Skeletal muscle satellite cell (primary cell): Measurements from ENCODE around the gene ZBTB40.

Experiments used
- H3K27me3 ChIP-seq: 2 replicates; pipeline ENCODE4 v1.7.0; 2013; ENCODE audit warnings: low read length; ENCODE audit not compliant: control insufficient read depth, insufficient read depth
- H3K36me3 ChIP-seq: 2 replicates; pipeline ENCODE4 v1.7.0; 2013; ENCODE audit warnings: mild to moderate bottlenecking, control low read depth, low read length; ENCODE audit not compliant: insufficient read depth
- H3K4me1 ChIP-seq: 2 replicates; pipeline ENCODE4 v1.7.0; 2013; ENCODE audit warnings: low read length; ENCODE audit not compliant: control insufficient read depth, insufficient read depth
- H3K4me2 ChIP-seq: 2 replicates; pipeline ENCODE4 v1.7.0; 2013; ENCODE audit warnings: mild to moderate bottlenecking, low read length
- H3K4me3 ChIP-seq: 2 replicates; pipeline ENCODE4 v1.7.0; 2013; ENCODE audit warnings: low read length
- H3K9ac ChIP-seq: 2 replicates; pipeline ENCODE4 v1.7.0; 2013; ENCODE audit warnings: mild to moderate bottlenecking, low read depth, low read length, moderate library complexity
- H3K9me3 ChIP-seq: replicated peaks from 2 replicates; pipeline ENCODE4 v1.7.0; 2013; ENCODE audit warnings: mild to moderate bottlenecking, control low read depth, low read length

The ZBTB40 gene

DNA sequence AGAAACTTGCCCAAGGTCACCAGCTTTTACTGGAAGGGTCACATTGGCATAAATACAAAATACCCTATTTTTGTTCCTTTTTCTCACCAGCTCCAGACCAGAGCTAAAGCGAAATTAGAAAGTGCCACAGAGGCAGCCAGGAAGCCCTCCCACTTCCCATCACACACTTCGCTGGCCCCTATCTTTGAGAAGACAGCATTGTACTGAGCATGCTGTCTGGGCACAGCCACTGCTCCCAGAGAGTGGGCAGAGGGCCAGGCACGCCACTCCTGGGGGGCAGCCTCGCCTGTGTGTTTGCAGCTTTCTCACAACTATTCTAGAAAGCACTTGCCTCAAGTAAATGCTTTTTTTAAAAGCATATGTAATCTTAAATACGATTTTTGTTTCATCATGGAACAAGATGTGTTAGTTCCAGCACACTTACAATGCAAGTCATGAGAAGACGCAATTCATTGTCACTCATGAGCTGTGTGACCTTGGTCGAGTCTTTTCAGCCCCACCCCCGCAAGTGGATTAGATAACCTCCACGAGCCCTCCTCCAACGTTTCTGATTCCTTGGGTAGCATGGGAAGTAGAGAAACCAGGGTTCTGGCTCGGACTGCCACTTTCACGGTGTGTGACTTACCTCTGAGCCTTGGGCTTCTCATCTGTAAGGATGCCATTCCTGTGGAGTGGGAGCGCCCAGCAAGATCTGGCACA lies 85.9 kb downstream of the ZBTB40 start:
- Histone ChIP-seq H3K27me3 (no peaks in the 10 kb centered on the region), H3K4me1 (no peaks in the 10 kb centered on the region), H3K9ac (no peak overlapping the region), H3K9me3 (no peaks in the 10 kb centered on the region), H3K36me3 (no peaks in the 10 kb centered on the region), H3K4me2 (no peak overlapping the region), H3K4me3 (no peak overlapping the region)

DNA sequence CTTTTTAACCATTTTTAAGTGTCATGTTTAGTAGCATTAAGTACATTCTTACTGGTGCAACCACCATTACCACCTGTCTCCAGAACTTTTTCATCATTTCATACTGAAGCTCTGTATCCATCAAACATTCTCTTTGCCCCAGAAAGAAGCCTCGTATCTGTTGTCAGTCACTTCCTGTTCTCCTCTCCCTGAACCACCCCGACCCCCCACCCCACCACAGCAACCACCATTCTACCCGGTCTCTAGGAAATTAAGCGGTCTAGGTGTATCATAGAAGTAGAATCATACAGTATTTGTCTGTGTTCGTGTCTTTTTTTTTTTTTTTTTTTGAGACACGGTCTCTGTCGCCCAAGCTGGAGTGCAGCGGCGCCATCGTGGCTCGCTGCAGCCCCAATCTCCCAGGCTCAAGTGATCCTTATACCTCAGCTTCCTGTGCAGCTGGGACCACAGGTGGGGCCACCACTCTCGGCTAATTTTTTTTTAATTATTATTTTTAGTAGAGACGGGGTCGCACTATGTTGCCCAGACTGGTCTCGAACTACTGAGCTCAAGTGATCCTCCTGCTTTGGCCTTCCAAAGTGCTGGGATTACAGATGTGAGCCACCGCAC lies 88.0 kb downstream of the ZBTB40 start:
- no peaks in the 10 kb centered on the region for H3K36me3 ChIP-seq
- H3K4me3 ChIP-seq = no peak overlapping the region
- H3K9me3 ChIP-seq = no peaks in the 10 kb centered on the region
- H3K4me2 ChIP-seq = no peak overlapping the region
- H3K27me3 ChIP-seq = peaks cover 8% of the 10 kb centered on the region
- no peaks in the 10 kb centered on the region for H3K4me1 ChIP-seq
- H3K9ac ChIP-seq = no peak overlapping the region

DNA sequence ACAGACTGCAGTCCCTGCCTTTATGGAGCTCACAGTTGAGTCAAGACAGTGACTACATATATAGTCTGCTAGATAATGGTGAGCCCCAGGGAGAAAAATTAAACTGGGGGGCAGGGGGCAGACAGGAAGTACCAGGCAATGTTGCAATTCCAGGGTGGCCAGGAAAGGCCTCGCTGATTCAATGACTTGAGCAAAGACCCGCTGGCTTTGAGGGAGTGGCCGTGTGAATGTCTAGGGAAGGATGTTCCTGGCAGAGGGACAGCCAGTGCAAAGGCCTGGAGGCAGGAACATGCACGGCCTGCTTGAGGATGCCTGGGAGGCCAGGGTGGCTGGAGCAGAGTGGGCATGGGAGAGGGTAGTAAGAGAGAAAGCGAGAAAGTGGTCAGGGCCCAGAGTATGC lies 88.7 kb downstream of the ZBTB40 start:
- H3K27me3 ChIP-seq = peaks cover 16% of the 10 kb centered on the region
- no peaks in the 10 kb centered on the region for H3K36me3 ChIP-seq
- H3K4me3 ChIP-seq = no peak overlapping the region
- H3K9me3 ChIP-seq = no peaks in the 10 kb centered on the region
- no peak overlapping the region for H3K9ac ChIP-seq
- no peak overlapping the region for H3K4me2 ChIP-seq
- no peaks in the 10 kb centered on the region for H3K4me1 ChIP-seq

DNA sequence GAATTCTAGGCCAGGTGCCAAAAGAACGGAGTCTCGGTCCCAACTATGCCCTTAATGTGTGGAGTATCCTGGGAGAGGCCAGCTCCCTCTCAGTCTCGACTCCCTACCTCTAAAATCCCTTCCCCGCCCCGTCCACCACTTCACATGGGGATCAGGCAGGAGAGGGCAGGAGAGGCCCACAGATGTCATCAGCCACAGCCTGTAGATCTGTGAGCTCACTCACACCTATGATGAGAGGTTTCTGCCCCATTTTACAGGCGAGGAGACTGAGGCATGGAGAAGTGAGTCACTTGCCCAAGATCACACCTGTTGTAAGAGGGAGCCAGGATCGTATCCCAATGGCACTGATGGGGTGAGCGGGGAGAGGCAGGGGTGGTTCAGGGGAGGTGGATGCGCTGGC lies 91.2 kb downstream of the ZBTB40 start:
- peaks cover 39% of the 10 kb centered on the region for H3K27me3 ChIP-seq
- H3K36me3 ChIP-seq = no peaks in the 10 kb centered on the region
- H3K4me3 ChIP-seq = no peak overlapping the region
- H3K9ac ChIP-seq = no peak overlapping the region
- H3K4me2 ChIP-seq = no peak overlapping the region
- no peaks in the 10 kb centered on the region for H3K9me3 ChIP-seq
- H3K4me1 ChIP-seq = no peaks in the 10 kb centered on the region

DNA sequence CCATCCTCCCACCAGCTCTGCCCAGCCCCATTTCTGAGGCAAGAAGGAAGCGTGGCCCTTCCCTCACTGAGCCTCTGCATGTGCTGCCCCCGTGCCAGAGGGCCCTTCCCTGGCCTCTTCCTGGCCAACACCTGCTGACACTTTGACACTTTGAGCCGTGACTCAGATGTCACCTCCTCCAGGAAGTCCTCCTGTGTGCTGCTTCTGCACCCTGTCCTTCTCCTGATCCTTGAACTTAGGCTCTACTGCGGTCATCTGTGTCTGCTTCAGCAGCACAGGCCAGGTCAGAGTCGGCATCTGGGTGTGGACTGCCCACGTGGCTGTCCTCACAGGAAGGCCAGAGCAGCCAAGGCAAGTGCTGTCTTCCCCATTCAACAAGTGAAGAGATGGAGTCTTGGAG lies 92.0 kb downstream of the ZBTB40 start:
- H3K9me3 ChIP-seq = no peaks in the 10 kb centered on the region
- H3K4me3 ChIP-seq = no peak overlapping the region
- peaks cover 44% of the 10 kb centered on the region for H3K27me3 ChIP-seq
- H3K4me1 ChIP-seq = no peaks in the 10 kb centered on the region
- no peaks in the 10 kb centered on the region for H3K36me3 ChIP-seq
- H3K4me2 ChIP-seq = no peak overlapping the region
- no peak overlapping the region for H3K9ac ChIP-seq

DNA sequence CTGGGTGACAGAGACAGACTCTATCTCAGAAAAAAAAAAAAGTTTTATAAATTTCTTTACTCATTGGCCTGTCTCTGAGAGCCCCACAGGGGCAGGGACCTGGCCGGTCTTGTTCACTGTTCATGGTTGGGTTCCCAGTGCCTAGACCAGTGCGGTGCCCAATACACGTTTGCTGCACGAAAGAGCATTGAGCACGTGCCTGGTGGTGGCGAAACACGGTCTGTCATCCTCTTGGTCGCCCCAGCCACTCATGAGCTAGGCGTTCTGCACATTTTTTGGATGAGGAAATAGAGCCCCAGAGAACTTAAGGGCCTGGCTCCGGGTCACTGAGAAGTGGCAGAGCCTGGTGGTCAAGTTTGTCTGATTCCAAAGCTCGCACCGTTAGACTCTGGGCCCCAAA lies 93.0 kb downstream of the ZBTB40 start:
- Histone ChIP-seq H3K36me3 (no peaks in the 10 kb centered on the region), H3K9me3 (no peaks in the 10 kb centered on the region), H3K4me2 (no peak overlapping the region), H3K4me3 (no peak overlapping the region), H3K27me3 (peaks cover 44% of the 10 kb centered on the region), H3K4me1 (no peaks in the 10 kb centered on the region), H3K9ac (no peak overlapping the region)

DNA sequence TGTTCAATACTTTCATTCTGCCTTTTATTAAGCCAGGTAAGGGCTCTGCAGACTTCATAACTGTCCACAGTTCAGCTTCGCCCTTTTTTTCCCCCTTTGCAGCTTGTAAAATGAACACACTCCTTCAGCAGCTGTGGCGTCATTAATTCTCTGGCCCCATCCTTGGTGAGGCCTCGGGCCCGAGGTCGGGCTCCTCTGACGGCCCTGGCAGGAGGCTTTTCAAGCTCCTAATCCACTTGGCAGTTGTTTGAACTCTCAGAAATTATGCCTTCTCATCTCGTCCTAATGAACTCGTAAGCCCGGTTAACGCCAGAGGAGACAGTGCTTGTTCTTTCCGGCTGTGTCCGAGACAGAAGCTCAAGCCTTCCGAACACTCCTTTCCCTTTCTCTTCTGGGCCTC lies 93.5 kb downstream of the ZBTB40 start:
- Histone ChIP-seq H3K27me3 (peaks cover 45% of the 10 kb centered on the region), H3K4me3 (no peak overlapping the region), H3K9ac (no peak overlapping the region), H3K9me3 (no peaks in the 10 kb centered on the region), H3K36me3 (no peaks in the 10 kb centered on the region), H3K4me2 (no peak overlapping the region), H3K4me1 (no peaks in the 10 kb centered on the region)

DNA sequence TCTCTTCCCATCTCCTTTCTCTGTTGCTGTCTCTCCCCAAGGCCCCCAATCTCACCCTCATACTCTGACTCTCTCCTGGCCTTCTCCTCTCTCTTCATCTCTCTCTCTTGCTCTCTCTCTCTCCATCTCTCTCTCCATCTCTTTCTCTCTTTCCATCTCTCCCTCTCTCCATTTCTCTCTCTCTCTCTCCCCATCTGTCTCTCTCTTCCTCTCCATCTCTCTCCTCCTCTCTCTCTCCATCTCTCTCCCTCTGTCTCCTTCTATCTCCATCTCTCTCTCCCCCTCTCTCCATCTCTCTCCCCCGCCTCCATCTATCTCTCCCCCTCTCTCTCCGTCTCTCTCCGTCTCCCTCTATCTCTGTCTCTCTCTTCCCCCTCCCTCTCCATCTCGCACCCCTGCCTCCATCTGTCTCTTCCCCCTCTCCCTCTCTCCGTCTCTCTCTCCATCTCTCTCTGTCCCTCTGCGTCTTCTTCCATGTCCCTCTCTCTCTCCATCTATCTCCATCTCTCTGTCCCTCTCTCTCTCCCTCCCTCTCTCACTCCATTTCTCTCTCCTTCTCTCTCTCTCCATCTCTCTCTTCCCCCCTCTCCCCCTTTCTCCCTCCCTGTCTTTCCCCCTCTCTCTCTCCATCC lies 95.7 kb downstream of the ZBTB40 start:
- no peaks in the 10 kb centered on the region for H3K4me1 ChIP-seq
- H3K4me2 ChIP-seq = no peak overlapping the region
- H3K36me3 ChIP-seq = no peaks in the 10 kb centered on the region
- H3K4me3 ChIP-seq = no peak overlapping the region
- peaks cover 66% of the 10 kb centered on the region for H3K27me3 ChIP-seq
- no peak overlapping the region for H3K9ac ChIP-seq
- H3K9me3 ChIP-seq = no peaks in the 10 kb centered on the region

DNA sequence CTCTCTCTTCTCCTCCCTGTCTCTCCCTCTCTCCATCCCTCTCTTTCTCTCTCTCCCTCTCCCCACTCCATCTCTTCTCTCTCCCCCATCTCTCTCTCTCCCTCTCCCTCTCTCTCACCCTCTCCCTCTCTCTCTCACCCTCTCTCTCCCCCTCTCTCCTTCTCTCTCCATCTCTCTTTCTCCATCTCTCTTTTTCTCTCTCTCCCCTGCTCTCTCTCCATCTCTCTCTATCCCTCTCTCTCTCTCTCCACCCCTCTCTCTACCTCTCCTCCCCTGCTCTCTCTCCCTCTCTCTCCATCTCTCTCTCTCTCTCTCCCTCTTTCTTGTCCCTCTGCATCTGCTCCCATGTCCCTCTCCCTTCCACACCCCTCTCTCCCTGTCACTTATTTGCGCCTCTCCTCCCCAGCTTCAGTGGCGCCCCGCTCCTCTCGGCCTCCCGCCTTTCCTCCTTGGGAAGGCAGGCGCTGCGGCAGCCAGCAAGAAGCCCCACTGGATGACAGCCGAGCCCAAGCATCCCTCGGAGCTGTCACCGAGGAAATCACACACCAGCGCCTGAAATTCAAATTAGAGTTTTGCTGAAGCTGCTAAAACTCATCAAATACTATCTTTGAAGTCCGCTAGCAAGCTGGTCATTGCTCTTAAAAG lies 96.3 kb downstream of the ZBTB40 start:
- Histone ChIP-seq H3K36me3 (no peaks in the 10 kb centered on the region), H3K9me3 (no peaks in the 10 kb centered on the region), H3K4me1 (no peaks in the 10 kb centered on the region), H3K27me3 (peaks cover 72% of the 10 kb centered on the region), H3K9ac (no peak overlapping the region), H3K4me3 (no peak overlapping the region), H3K4me2 (no peak overlapping the region)

DNA sequence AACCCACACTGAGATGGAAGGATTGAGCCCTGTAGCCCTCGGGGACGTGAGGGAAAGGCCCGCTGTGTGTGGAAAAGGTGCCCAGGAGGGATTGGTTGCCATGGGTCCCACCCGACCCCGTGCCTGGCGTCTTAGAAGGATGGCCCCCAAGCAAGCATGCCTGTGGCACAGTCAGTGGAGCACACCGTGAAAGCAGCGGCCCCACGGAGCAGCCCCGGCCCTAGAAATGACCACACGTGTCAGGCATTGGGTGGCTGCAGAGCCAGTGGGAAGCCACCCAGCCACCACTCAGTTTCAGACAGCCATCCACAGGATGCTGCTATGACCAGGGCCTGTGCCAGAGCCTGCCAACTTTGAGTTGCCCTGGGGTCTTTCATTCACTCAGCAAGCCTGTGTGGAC lies 98.4 kb downstream of the ZBTB40 start:
- Histone ChIP-seq H3K4me3 (no peak overlapping the region), H3K4me2 (no peak overlapping the region), H3K36me3 (no peaks in the 10 kb centered on the region), H3K9ac (no peak overlapping the region), H3K4me1 (no peaks in the 10 kb centered on the region), H3K27me3 (peaks cover 79% of the 10 kb centered on the region), H3K9me3 (no peaks in the 10 kb centered on the region)

DNA sequence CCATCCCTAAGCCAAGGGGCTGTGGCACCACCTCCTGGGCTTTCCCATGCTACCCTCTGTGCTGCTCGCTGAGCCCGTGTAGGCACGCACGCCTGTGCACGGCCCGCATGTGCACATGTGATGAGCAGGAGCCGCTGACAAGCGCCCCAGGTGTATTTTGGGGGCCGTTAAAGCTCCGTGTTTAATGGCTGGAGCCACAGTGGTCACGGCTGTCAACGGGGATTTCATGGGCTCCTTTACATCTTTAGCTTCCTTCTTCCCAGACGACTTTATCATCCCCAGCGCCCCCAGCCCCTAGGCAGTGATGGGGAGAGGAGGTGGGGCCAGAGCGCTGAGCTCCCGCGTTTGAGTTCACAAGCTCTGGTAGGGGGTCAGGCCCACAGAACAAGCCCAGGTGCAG lies 99.9 kb downstream of the ZBTB40 start:
- no peak overlapping the region for H3K4me2 ChIP-seq
- H3K27me3 ChIP-seq = peaks cover 80% of the 10 kb centered on the region

More for the DNA sequence above, 99.9 kb downstream of the ZBTB40 start:
- no peaks in the 10 kb centered on the region for H3K36me3 ChIP-seq
- H3K4me3 ChIP-seq = no peak overlapping the region
- no peaks in the 10 kb centered on the region for H3K4me1 ChIP-seq
- no peaks in the 10 kb centered on the region for H3K9me3 ChIP-seq
- H3K9ac ChIP-seq = no peak overlapping the region
